AG04449 (cell line): ENCODE data around the gene NSFL1C.

Experiments
- CTCF ChIA-PET: fragments of 350-600 bp; formaldehyde crosslinking; extraction: SDS; loops from one replicate; lab custom pipeline; 2021; ENCODE audit warnings: antibody characterized with exemption; lab: Yijun Ruan, JAX
- POLR2A ChIA-PET: fragments of 400-600, 350-600 bp; formaldehyde crosslinking; extraction: SDS; loops from one replicate; lab custom pipeline; 2020; ENCODE audit warnings: antibody characterized with exemption, inconsistent platforms; lab: Yijun Ruan, JAX
- DNase-seq: peaks from one replicate; pipeline ENCODE4 v3.0.0-alpha.2; 2010; ENCODE audit warnings: low read depth, low spot score
- H3K4me3 ChIP-seq: 2 replicates; pipeline ENCODE4 v1.5.1; 2011; ENCODE audit warnings: low read depth, mild to moderate bottlenecking, control low read depth, low read length
- TF ChIP-seq, protein P1 (sequence below): IDR thresholded peaks from one replicate; pipeline ENCODE4 v1.5.1; 2011; ENCODE audit warnings: mild to moderate bottlenecking, moderate library complexity, low read length, control low read depth, inconsistent platforms; ENCODE audit not compliant: insufficient read depth; ENCODE audit errors: missing control alignments

The NSFL1C gene

DNA sequence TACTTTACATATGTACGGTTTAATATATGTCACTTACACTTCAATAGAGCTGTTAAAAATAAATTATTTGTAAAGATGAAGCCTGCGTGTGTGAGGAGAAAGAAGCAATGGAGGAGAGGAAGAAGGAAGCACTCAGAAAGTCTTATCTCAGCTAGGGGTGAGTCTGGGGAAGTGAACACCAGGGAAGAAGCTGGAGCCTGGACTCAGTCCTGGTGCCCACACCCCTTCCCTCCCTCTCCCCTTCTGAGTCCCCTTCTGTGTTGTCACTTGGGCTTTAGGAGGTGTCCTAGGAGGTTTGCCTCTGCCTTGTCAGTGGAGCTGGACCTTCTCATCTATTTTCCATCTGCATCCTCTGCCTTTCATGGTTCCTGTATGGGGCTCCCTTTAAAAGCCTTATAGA is 22.7 kb upstream of the NSFL1C start:
- H3K4me3 ChIP-seq, result no peak overlapping the region
- no peak for DNase-seq
- POLR2A ChIA-PET, result no interaction called here
- CTCF ChIA-PET, result interaction anchor here (1.2 to 4.4 kb wide), 4 partner anchors 14 to 288 kb away, joined by 3 to 46 read pairs (median 4); no protein-coding TSS in a partner anchor
- TF ChIP-seq, protein P1, sequence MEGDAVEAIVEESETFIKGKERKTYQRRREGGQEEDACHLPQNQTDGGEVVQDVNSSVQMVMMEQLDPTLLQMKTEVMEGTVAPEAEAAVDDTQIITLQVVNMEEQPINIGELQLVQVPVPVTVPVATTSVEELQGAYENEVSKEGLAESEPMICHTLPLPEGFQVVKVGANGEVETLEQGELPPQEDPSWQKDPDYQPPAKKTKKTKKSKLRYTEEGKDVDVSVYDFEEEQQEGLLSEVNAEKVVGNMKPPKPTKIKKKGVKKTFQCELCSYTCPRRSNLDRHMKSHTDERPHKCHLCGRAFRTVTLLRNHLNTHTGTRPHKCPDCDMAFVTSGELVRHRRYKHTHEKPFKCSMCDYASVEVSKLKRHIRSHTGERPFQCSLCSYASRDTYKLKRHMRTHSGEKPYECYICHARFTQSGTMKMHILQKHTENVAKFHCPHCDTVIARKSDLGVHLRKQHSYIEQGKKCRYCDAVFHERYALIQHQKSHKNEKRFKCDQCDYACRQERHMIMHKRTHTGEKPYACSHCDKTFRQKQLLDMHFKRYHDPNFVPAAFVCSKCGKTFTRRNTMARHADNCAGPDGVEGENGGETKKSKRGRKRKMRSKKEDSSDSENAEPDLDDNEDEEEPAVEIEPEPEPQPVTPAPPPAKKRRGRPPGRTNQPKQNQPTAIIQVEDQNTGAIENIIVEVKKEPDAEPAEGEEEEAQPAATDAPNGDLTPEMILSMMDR, result no peak

DNA sequence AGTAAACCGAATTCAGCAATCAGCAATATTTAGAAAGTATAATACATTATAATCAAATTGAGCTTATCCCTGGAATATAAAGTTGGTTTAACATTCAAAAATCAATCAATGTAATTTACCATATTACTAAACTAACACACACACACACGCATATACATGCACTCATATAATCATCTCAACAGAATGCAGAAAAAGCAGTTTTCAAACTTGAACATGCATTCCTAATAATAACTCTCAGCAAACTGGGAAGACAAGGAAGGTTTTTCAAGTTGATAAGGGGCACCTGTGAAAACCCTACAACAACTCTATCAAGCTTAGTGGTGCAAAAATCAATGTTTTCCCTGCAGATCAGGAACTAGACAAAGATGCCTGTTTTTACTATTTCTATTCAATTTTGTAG is 19.9 kb upstream of the NSFL1C start:
- CTCF ChIA-PET, result interaction anchor here (5.0 kb wide), 1 partner anchor 18 kb away, joined by 28 read pairs; no protein-coding TSS in a partner anchor
- POLR2A ChIA-PET, result no interaction called here

DNA sequence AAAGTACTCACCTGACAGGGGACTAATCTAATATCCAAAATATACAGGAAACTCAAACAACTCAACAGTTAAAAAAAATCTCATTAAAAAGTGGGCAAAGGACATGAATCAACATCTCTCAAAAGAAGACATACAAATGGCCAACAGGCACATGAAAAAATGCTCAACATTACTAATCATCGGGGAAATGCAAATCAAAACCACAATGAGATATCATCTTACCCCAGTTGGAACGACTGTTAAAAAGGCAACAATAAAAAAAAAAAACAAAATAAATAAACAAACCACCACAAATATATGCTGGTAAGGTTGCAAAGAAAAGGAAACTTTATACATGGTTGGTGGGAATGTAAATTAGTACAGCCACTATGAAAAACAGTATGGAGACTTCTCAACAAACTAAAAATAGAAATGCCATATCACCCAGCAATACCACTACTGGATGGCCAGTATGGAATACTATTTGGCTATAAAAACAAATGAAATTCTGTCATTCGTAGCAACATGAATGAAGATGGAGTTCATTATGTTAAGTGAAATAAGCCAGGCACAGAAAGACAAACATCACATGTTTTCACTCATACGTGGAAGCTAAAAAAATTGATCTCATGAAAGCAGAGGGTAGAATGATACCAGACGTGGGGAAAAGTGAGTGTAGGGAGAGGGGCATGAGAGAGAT is 17.9 kb upstream of the NSFL1C start:
- DNase-seq, result no peak
- POLR2A ChIA-PET, result no interaction called here
- CTCF ChIA-PET, result interaction anchor here (1.3 to 5.0 kb wide), 2 partner anchors 17 to 20 kb away, joined by 3 to 28 read pairs; no protein-coding TSS in a partner anchor
- H3K4me3 ChIP-seq, result no peak overlapping the region
- TF ChIP-seq, protein P1, result no peak

More for the DNA sequence above, 19.9 kb upstream of the NSFL1C start:
- no peak overlapping the region for H3K4me3 ChIP-seq
- no peak for DNase-seq
- TF ChIP-seq, protein P1, result no peak

DNA sequence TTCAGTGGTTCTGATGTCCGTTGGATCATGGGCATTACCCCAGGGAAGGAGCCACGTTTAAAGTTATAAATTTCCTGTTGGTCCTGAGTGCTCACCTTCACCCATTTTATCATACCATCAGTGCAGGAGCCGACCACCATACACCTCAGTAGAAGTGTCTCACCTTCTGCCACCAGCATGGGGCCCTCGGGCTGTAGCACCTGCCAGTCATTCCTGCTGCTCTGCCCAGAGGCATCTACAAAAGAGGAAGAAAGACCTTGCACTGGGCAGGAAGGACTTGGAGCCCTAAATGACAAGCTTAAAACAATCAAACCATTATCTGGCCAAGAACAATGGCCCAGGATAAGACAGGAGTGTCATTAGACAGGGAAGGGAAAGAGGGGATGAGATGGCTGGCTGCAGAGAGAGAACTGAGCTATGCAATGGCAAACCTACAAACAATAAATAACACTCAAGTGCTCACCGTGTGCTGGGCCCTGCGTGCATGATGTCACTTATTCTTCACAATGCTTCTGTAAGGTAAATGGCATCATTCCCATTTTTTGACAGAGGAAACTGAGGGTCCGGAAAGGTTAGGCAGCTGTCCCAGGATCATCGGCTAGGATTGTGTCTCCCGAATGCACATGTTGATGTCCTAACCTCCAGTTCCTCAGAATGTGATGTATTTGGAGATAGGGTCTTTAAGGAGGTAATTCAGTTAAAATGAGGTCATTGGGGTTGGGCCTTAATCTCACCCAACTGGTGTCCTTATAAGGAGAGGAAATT is 13.4 kb upstream of the NSFL1C start:
- CTCF ChIA-PET, result interaction anchor here (2.3 to 3.3 kb wide), 2 partner anchors 13 to 24 kb away, joined by 8 to 22 read pairs; partner anchors contain the start of gene NSFL1C
- TF ChIP-seq, protein P1, result no peak
- POLR2A ChIA-PET, result no interaction called here
- no peak for DNase-seq
- no peak overlapping the region for H3K4me3 ChIP-seq

DNA sequence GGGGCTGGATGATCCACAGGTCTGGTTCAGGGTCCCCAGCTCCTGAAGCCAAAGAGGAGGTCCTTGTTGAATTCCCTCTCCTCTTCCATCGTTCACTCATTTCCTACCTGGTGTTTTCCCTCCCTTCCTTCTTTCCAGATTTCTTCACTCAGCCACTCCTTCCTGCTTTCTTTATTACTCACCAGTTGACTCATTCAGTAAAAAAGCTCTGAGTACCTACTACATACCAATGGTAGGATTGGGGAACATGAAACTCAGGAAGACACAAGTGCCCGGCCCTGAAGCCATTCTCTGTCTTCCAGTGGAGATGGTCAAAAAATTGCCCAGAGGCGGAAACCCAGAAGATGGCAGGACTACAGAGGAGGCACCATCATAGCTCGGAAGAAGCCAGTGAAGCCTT is 11.9 kb upstream of the NSFL1C start:
- H3K4me3 ChIP-seq, result no peak overlapping the region
- DNase-seq, result no peak
- ChIA-PET POLR2A (interaction anchor here (0.6 kb wide), 1 partner anchor 979 kb away, joined by 3 read pairs; no protein-coding TSS in a partner anchor), CTCF (interaction anchor here (1.5 to 3.3 kb wide), 3 partner anchors 11 to 25 kb away, joined by 3 to 22 read pairs (median 8); partner anchors contain the start of gene NSFL1C)
- TF ChIP-seq, protein P1, result no peak
